ENCODE measurements around the gene TFE3. TPM values are rescaled to one million over a fixed set of nuclear protein-coding genes. Genes with fewer than 3 reads are reported as not detected.

Gene TFE3
- total RNA-seq, 6 donors from 2014 or later = 44.4 to 99.7 (median 72.3) TPM

DNA sequence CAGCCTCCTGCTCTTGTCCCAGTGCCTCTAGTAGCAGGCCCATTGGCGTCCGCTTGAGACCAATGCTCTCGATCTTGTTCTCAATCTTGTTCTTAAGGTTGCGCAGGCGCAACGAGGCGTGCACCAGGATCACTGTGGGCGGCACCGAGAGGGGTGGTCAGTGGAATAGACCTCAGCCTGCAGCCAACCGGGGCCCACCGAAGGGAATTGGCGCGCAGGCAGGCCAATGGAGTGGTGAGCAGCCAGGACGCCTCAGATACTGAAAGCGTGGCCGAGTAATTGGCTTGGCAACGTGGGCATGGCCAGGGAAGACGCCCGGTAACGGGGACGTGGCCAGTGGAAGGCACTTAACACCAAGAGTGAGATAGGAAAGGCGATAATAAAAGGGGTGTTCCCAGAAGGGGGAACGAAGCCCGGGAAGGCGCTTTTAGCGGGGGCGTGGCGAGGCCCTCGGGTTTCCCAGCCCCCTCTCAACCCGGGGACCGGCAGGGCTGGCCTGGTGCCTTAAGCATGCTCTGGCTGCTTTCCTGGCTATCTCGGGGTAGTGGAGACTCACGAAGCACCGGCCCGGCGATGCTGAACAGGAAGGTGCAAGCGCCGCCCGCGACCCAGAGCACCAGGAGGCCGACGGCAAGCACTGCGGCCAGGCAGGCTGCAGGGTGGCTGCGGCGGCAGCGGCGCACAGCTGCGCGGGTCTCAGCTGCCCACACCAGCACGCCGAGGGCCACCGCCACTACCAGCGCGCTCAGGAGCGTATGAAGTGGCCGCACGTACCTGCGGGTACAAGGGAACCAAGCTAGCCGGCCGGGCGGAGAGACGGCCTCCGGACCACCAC is 28.9 kb upstream of the TFE3 start:
- DNase-seq (peak; percentile 88 to 89), ATAC-seq (ENCODE audit: low FRiP score in 2 of 2) (peak; percentile 82 to 84)
- Histone ChIP-seq H3K4me3 (peak overlapping the region in 3 of 4 donors; percentile 24 to 68 (median 39)), H3K27ac (peak overlapping the region; percentile 30 to 67 (median 46)), H3K36me3 (peaks cover 0 to 17% (median 7%) of the 10 kb centered on the region in 4 donors), H3K4me1 (peaks cover 0 to 14% (median 13%) of the 10 kb centered on the region in 4 donors), H3K9me3 (no peaks in the 10 kb centered on the region), H3K27me3 (no peaks in the 10 kb centered on the region)
- no peak for TF ChIP-seq POLR2A (IDR thresholded peaks at IDR 0.05)
- TF ChIP-seq CTCF (IDR thresholded peaks at IDR 0.05) = no peak
- TF ChIP-seq EP300 (IDR thresholded peaks at IDR 0.05) = no peak
- TF ChIP-seq POLR2AphosphoS5 (IDR thresholded peaks at IDR 0.05) = no peak
- 46 to 69% methylated on average over 7 to 63 of the region's 63 CpGs for WGBS, 2 donors

DNA sequence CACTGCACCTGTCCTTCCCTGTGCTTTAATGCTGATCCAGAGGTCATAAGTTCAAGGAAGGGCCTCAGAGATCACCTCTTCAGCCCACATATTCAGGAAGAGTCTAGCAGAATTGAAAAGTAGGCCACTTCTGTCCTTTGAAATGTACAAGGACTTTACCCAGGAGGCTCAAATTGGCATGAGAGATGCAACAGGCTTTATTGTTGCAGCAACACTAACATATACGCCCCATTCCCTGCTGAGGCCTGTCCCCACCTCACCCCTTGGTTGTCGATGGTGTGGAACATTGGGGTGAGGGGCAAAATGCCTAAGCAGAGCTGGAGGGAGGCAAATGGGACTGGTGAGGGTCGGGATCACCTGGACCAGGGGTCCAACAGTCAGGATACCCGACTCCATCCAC is 27.8 kb upstream of the TFE3 start:
- TF ChIP-seq EP300 (IDR thresholded peaks at IDR 0.05) = no peak
- no peak for TF ChIP-seq CTCF (IDR thresholded peaks at IDR 0.05)
- no peak for TF ChIP-seq POLR2AphosphoS5 (IDR thresholded peaks at IDR 0.05)
- no peak for TF ChIP-seq POLR2A (IDR thresholded peaks at IDR 0.05)
- DNase-seq (no peak), ATAC-seq (ENCODE audit: low FRiP score in 2 of 2) (no peak)
- no peaks in the 10 kb centered on the region for H3K9me3 ChIP-seq
- peaks cover 0 to 10% (median 1%) of the 10 kb centered on the region in 4 donors for H3K36me3 ChIP-seq
- no peak overlapping the region for H3K27ac ChIP-seq
- no peaks in the 10 kb centered on the region for H3K27me3 ChIP-seq
- H3K4me1 ChIP-seq = peaks cover 0 to 14% (median 13%) of the 10 kb centered on the region in 4 donors
- no peak overlapping the region for H3K4me3 ChIP-seq
- WGBS, 2 donors = 83 to 100% methylated on average over 1 to 4 of the region's 4 CpGs

DNA sequence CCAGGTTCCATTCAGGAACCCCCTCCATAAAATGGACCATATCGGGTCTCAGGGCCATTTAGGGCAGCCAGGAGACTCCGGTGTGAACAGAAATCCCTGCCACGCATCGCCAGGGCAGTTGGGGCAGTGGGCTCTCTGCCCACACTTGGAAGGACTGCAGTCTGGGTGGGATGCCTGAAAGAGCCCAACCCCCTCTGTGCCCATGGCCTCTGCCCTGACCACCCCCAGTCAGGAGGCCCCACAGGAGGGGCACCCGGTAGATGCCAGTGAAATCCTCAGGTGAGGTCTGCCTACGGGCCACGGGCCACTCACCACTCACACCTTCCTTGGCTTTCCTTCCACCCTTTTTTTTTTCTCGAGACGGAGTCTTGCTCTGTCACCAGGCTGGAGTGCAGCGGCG is 25.9 kb upstream of the TFE3 start:
- DNase-seq = no peak
- no peak for ATAC-seq (ENCODE audit: low FRiP score in 2 of 2)
- H3K27ac ChIP-seq = no peak overlapping the region
- TF ChIP-seq POLR2AphosphoS5 (IDR thresholded peaks at IDR 0.05) (no peak), EP300 (IDR thresholded peaks at IDR 0.05) (no peak), POLR2A (IDR thresholded peaks at IDR 0.05) (no peak), CTCF (IDR thresholded peaks at IDR 0.05) (no peak)
- H3K27me3 ChIP-seq = no peaks in the 10 kb centered on the region
- H3K9me3 ChIP-seq = no peaks in the 10 kb centered on the region
- peaks cover 0 to 28% (median 3%) of the 10 kb centered on the region in 4 donors for H3K36me3 ChIP-seq
- 89 to 92% methylated on average over 4 to 11 of the region's 11 CpGs for WGBS, 2 donors
- H3K4me3 ChIP-seq = no peak overlapping the region
- H3K4me1 ChIP-seq = peaks cover 0 to 13% (median 10%) of the 10 kb centered on the region in 4 donors

DNA sequence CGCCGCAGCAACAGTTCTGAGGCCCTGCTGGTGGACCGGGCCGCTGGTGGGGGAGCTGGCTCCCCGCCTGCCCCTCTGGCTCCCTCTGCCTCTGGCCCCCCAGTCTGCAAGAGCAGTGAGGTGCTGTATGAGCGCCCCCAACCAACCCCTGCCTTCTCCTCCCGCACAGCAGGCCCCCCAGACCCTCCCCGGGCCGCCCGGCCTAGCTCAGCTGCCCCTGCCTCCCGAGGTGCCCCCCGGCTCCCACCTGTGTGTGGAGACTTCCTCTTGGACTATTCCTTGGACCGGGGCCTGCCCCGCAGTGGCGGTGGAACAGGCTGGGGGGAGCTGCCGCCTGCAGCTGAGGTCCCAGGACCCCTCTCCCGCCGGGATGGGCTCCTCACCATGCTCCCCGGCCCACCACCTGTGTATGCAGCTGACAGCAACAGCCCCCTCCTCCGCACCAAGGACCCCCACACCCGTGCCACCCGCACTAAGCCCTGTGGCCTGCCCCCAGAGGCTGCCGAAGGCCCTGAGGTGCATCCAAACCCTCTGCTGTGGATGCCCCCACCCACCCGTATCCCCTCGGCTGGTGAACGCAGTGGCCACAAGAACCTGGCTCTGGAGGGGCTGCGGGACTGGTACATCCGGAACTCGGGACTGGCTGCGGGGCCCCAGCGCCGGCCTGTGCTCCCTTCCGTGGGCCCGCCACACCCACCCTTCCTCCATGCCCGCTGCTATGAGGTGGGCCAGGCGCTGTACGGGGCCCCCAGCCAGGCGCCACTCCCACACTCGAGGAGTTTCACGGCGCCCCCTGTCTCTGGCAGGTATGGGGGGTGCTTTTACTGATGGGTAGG is 24.3 kb upstream of the TFE3 start:
- H3K36me3 ChIP-seq = peaks cover 0 to 34% (median 3%) of the 10 kb centered on the region in 4 donors
- H3K4me3 ChIP-seq = no peak overlapping the region
- H3K27ac ChIP-seq = no peak overlapping the region
- TF ChIP-seq EP300 (IDR thresholded peaks at IDR 0.05) = no peak
- no peak for TF ChIP-seq POLR2A (IDR thresholded peaks at IDR 0.05)
- TF ChIP-seq POLR2AphosphoS5 (IDR thresholded peaks at IDR 0.05) = no peak
- no peak for TF ChIP-seq CTCF (IDR thresholded peaks at IDR 0.05)
- no peaks in the 10 kb centered on the region for H3K9me3 ChIP-seq
- ATAC-seq (ENCODE audit: low FRiP score in 2 of 2) (no peak), DNase-seq (peak in 1 of 2 donors; percentile 67)
- no peaks in the 10 kb centered on the region for H3K27me3 ChIP-seq
- WGBS, 2 donors = 82% methylated on average over 30 of the region's 41 CpGs; no CpG with 5 or more reads in 1 of the 2 donors
- H3K4me1 ChIP-seq = peaks cover 0 to under 1% (median under 1%) of the 10 kb centered on the region in 4 donors

Measured in upper lobe of left lung (tissue), 6 donors.